PFSK-1 (cell line): ENCODE measurements around the gene SH3GL1.

Source experiments
- FOXP2 ChIP-seq: optimal IDR thresholded peaks from 2 replicates; pipeline ENCODE3; 2011; ENCODE audit warnings: borderline replicate concordance, control low read depth, inconsistent platforms; ENCODE audit not compliant: insufficient read depth; ENCODE audit errors: extremely low read length, extremely low read depth
- POLR2AphosphoS5 ChIP-seq: IDR thresholded peaks from 2 replicates; pipeline ENCODE4 v1.6.1; 2012; ENCODE audit warnings: low read depth, mild to moderate bottlenecking, control low read depth, low read length, moderate library complexity
- SIN3A ChIP-seq: IDR thresholded peaks from 2 replicates; pipeline ENCODE4 v1.6.1; 2012; ENCODE audit warnings: mild to moderate bottlenecking, low read length, moderate library complexity, borderline replicate concordance; ENCODE audit not compliant: insufficient read depth
- TAF1 ChIP-seq: IDR thresholded peaks from 2 replicates; pipeline ENCODE4 v1.6.1; 2012; ENCODE audit warnings: low read length, control low read depth, borderline replicate concordance; ENCODE audit not compliant: insufficient read depth
- TF ChIP-seq, protein P1 (sequence below), 2 experiments: IDR thresholded peaks; 2 replicates each; pipeline versions ENCODE4 v1.6.1 to v1.8.0; 2011 to 2012; ENCODE audit warnings: low read depth in 2 of 2, low read length in 2 of 2, control low read depth in 1 of 2, inconsistent platforms in 1 of 2, mild to moderate bottlenecking in 1 of 2, moderate library complexity in 1 of 2; ENCODE audit not compliant: insufficient read depth in 1 of 2

SH3GL1 gene

GRCh38 chr19:4338441-4339355 lies 61.6 kb downstream of the SH3GL1 start, which contains the start of gene STAP2:
Gene STAP2, minus strand, starts transcription at chr19:4338827. Its CDS starts 74 bp downstream, at chr19:4338753.
- TF ChIP-seq FOXP2 (no peak), SIN3A (no peak), POLR2AphosphoS5 (no peak), TAF1 (no peak)
- TF ChIP-seq, protein P1, sequence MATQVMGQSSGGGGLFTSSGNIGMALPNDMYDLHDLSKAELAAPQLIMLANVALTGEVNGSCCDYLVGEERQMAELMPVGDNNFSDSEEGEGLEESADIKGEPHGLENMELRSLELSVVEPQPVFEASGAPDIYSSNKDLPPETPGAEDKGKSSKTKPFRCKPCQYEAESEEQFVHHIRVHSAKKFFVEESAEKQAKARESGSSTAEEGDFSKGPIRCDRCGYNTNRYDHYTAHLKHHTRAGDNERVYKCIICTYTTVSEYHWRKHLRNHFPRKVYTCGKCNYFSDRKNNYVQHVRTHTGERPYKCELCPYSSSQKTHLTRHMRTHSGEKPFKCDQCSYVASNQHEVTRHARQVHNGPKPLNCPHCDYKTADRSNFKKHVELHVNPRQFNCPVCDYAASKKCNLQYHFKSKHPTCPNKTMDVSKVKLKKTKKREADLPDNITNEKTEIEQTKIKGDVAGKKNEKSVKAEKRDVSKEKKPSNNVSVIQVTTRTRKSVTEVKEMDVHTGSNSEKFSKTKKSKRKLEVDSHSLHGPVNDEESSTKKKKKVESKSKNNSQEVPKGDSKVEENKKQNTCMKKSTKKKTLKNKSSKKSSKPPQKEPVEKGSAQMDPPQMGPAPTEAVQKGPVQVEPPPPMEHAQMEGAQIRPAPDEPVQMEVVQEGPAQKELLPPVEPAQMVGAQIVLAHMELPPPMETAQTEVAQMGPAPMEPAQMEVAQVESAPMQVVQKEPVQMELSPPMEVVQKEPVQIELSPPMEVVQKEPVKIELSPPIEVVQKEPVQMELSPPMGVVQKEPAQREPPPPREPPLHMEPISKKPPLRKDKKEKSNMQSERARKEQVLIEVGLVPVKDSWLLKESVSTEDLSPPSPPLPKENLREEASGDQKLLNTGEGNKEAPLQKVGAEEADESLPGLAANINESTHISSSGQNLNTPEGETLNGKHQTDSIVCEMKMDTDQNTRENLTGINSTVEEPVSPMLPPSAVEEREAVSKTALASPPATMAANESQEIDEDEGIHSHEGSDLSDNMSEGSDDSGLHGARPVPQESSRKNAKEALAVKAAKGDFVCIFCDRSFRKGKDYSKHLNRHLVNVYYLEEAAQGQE (IDR thresholded peaks at IDR 0.05; ENCODE audit: insufficient read depth in 1 of 2, low read depth in 2 of 2, low read length in 2 of 2), result no peak

GRCh38 chr19:4337906-4338440 lies 62.4 kb downstream of the SH3GL1 start:
- TF ChIP-seq TAF1 (no peak), POLR2AphosphoS5 (no peak), SIN3A (no peak), FOXP2 (no peak)
- TF ChIP-seq, protein P1 (IDR thresholded peaks at IDR 0.05; ENCODE audit: insufficient read depth in 1 of 2, low read depth in 2 of 2, low read length in 2 of 2), result no peak

- TF ChIP-seq, protein P1 (IDR thresholded peaks at IDR 0.05; ENCODE audit: insufficient read depth in 1 of 2, low read depth in 2 of 2, low read length in 2 of 2), result no peak
- TF ChIP-seq SIN3A, result no peak
- TF ChIP-seq FOXP2, result no peak
- no peak for TF ChIP-seq POLR2AphosphoS5
- TF ChIP-seq TAF1, result no peak
Observed at GRCh38 chr19:4334929-4335570, 65.3 kb downstream of the SH3GL1 start.

- no peak for TF ChIP-seq POLR2AphosphoS5
Observed at GRCh38 chr19:4329858-4330257, 70.5 kb downstream of the SH3GL1 start.

DNA sequence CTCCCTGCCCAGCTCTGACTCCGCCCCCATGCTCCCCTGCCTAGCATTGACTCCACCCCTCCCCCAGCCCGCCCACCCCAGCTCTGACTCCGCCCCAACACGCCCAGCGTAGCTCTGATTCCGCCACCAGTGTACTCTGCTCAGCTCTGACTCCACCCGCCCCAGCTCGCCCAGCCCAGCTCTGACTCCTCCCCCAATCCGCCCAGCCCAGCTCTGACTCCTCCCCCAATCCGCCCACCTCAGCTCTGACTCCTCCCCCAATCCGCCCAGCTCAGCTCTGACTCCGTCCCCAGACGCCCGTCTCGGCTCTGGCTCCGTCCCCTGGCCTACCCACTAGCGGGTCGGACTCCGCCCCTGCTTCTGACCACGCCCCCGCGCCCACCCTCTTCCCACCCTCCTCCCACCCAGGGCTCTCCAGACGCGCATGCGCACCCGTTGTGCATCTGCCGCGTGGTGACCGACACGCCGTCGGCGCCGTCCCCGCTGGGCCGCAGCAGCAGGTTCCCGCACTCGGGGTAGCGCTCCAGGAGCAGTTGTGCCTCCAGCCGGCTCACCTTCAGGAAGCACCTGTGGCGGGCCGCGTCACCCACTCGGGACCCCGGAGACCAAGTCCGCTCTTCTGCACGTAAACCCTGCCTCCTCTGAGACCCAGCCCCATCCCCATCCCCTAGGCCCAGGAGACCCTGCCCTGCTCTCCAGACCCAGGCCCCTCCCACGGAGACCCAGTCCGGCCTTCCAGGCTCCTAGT lies 71.9 kb downstream of the SH3GL1 start:
- TF ChIP-seq TAF1 (peak; percentile 55; the same call in 1 of the 2 replicates), FOXP2 (peak; percentile 39), POLR2AphosphoS5 (peak; percentile 79)
- TF ChIP-seq, protein P1 (IDR thresholded peaks at IDR 0.05; ENCODE audit: insufficient read depth in 1 of 2, low read depth in 2 of 2, low read length in 2 of 2), result no peak
